Skeletal muscle satellite cell (primary cell): Measurements from ENCODE around the gene SATB2.

Experiments
- H3K27me3 ChIP-seq: 2 replicates; pipeline ENCODE4 v1.7.0; 2013; ENCODE audit warnings: low read length; ENCODE audit not compliant: control insufficient read depth, insufficient read depth
- H3K36me3 ChIP-seq: 2 replicates; pipeline ENCODE4 v1.7.0; 2013; ENCODE audit warnings: mild to moderate bottlenecking, control low read depth, low read length; ENCODE audit not compliant: insufficient read depth
- H3K4me1 ChIP-seq: 2 replicates; pipeline ENCODE4 v1.7.0; 2013; ENCODE audit warnings: low read length; ENCODE audit not compliant: control insufficient read depth, insufficient read depth
- H3K4me2 ChIP-seq: 2 replicates; pipeline ENCODE4 v1.7.0; 2013; ENCODE audit warnings: mild to moderate bottlenecking, low read length
- H3K4me3 ChIP-seq: 2 replicates; pipeline ENCODE4 v1.7.0; 2013; ENCODE audit warnings: low read length
- H3K9ac ChIP-seq: 2 replicates; pipeline ENCODE4 v1.7.0; 2013; ENCODE audit warnings: mild to moderate bottlenecking, low read depth, low read length, moderate library complexity
- H3K9me3 ChIP-seq: replicated peaks from 2 replicates; pipeline ENCODE4 v1.7.0; 2013; ENCODE audit warnings: mild to moderate bottlenecking, control low read depth, low read length

SATB2 gene

GRCh38 chr2:199464606-199465352 is 7.0 kb upstream of the SATB2 start:
- H3K9ac ChIP-seq: peak overlapping the region; percentile 83
- peaks cover 56% of the 10 kb centered on the region for H3K27me3 ChIP-seq
- no peaks in the 10 kb centered on the region for H3K36me3 ChIP-seq
- H3K4me1 ChIP-seq: peaks cover 15% of the 10 kb centered on the region
- H3K4me3 ChIP-seq: peak overlapping the region; percentile 90
- H3K4me2 ChIP-seq: peak overlapping the region; percentile 93
- H3K9me3 ChIP-seq: no peaks in the 10 kb centered on the region

- peak overlapping the region; percentile 90 for H3K4me3 ChIP-seq
Measured at GRCh38 chr2:199463708-199464605, 6.2 kb upstream of the SATB2 start.

GRCh38 chr2:199462956-199463692 is 5.4 kb upstream of the SATB2 start:
- H3K9me3 ChIP-seq: no peaks in the 10 kb centered on the region
- peak overlapping the region; percentile 93 for H3K4me2 ChIP-seq
- H3K36me3 ChIP-seq: no peaks in the 10 kb centered on the region
- H3K4me3 ChIP-seq: peak overlapping the region; percentile 90
- H3K27me3 ChIP-seq: peaks cover 41% of the 10 kb centered on the region
- H3K9ac ChIP-seq: peak overlapping the region; percentile 83
- peaks cover 15% of the 10 kb centered on the region for H3K4me1 ChIP-seq

More at GRCh38 chr2:199463708-199464605, 6.2 kb upstream of the SATB2 start:
- Histone ChIP-seq H3K27me3 (peaks cover 49% of the 10 kb centered on the region), H3K9me3 (no peaks in the 10 kb centered on the region), H3K36me3 (no peaks in the 10 kb centered on the region), H3K4me2 (peak overlapping the region; percentile 93), H3K4me1 (peaks cover 15% of the 10 kb centered on the region), H3K9ac (peak overlapping the region; percentile 83)

- H3K9ac ChIP-seq: peak overlapping the region; percentile 83
- no peaks in the 10 kb centered on the region for H3K9me3 ChIP-seq
- peaks cover 36% of the 10 kb centered on the region for H3K27me3 ChIP-seq
- no peaks in the 10 kb centered on the region for H3K36me3 ChIP-seq
- H3K4me3 ChIP-seq: peak overlapping the region; percentile 90
- H3K4me1 ChIP-seq: peaks cover 15% of the 10 kb centered on the region
- H3K4me2 ChIP-seq: peak overlapping the region; percentile 93
Measured at GRCh38 chr2:199462347-199462955, 4.7 kb upstream of the SATB2 start.

- Histone ChIP-seq H3K4me2 (no peak overlapping the region), H3K36me3 (no peaks in the 10 kb centered on the region), H3K4me1 (peaks cover 15% of the 10 kb centered on the region), H3K9me3 (no peaks in the 10 kb centered on the region), H3K27me3 (peaks cover 30% of the 10 kb centered on the region), H3K4me3 (no peak overlapping the region), H3K9ac (no peak overlapping the region)
Measured at GRCh38 chr2:199461711-199462346, 4.1 kb upstream of the SATB2 start.

GRCh38 chr2:199460846-199461710 is 3.3 kb upstream of the SATB2 start:
- H3K27me3 ChIP-seq: peaks cover 23% of the 10 kb centered on the region
- peaks cover 20% of the 10 kb centered on the region for H3K4me1 ChIP-seq
- no peaks in the 10 kb centered on the region for H3K9me3 ChIP-seq
- H3K9ac ChIP-seq: peak overlapping the region; percentile 91
- peak overlapping the region; percentile 79 for H3K4me3 ChIP-seq
- no peaks in the 10 kb centered on the region for H3K36me3 ChIP-seq
- peak overlapping the region; percentile 87 for H3K4me2 ChIP-seq

- Histone ChIP-seq H3K9ac (peak overlapping the region; percentile 91), H3K36me3 (no peaks in the 10 kb centered on the region), H3K27me3 (peaks cover 15% of the 10 kb centered on the region), H3K9me3 (no peaks in the 10 kb centered on the region), H3K4me2 (peak overlapping the region; percentile 87), H3K4me3 (peak overlapping the region; percentile 79), H3K4me1 (peaks cover 26% of the 10 kb centered on the region)
Measured at GRCh38 chr2:199460101-199460671, 2.4 kb upstream of the SATB2 start.

- H3K27me3 ChIP-seq: peaks cover 8% of the 10 kb centered on the region
- peak overlapping the region; percentile 91 for H3K9ac ChIP-seq
- H3K4me2 ChIP-seq: peak overlapping the region; percentile 87
- no peaks in the 10 kb centered on the region for H3K36me3 ChIP-seq
- H3K4me1 ChIP-seq: peaks cover 27% of the 10 kb centered on the region
- H3K4me3 ChIP-seq: peak overlapping the region; percentile 79
- no peaks in the 10 kb centered on the region for H3K9me3 ChIP-seq
Measured at GRCh38 chr2:199459286-199460100, 1.8 kb upstream of the SATB2 start.

- Histone ChIP-seq H3K27me3 (peaks cover 3% of the 10 kb centered on the region), H3K4me3 (peak overlapping the region; percentile 79), H3K4me1 (peaks cover 20% of the 10 kb centered on the region), H3K36me3 (no peaks in the 10 kb centered on the region), H3K9ac (peak overlapping the region; percentile 91), H3K9me3 (no peaks in the 10 kb centered on the region), H3K4me2 (peak overlapping the region; percentile 87)
Measured at GRCh38 chr2:199458806-199459285, 1.1 kb upstream of the SATB2 start.
